Large intestine (tissue), 3 donors: Measurements from ENCODE around the gene MRPS5. TPM values are rescaled to one million over a fixed set of nuclear protein-coding genes. Genes with fewer than 3 reads are reported as not detected.
"Not testable (repeated sequence)": the region's sequence is repeated elsewhere in the genome, so short reads cannot be mapped to it uniquely, and the experiment has no call there.

ENCODE experiments used
- DNase-seq, 2 donors: peaks; one replicate each; pipeline versions ENCODE4 v3.0.0 to v3.0.0-alpha.2; 2013
- H3K27ac ChIP-seq: one replicate; pipeline ENCODE4 v1.5.1; 2013; ENCODE audit warnings: low read length
- H3K27me3 ChIP-seq: 2 replicates; pipeline ENCODE4 v1.6.1; 2013; ENCODE audit warnings: low read length; ENCODE audit not compliant: control insufficient read depth, insufficient read depth
- H3K36me3 ChIP-seq: 2 replicates; pipeline ENCODE4 v1.6.1; 2013; ENCODE audit warnings: low read length; ENCODE audit not compliant: control insufficient read depth, insufficient read depth
- H3K4me1 ChIP-seq: one replicate; pipeline ENCODE4 v1.6.1; 2013; ENCODE audit warnings: low read length; ENCODE audit not compliant: control insufficient read depth, insufficient read depth
- H3K4me3 ChIP-seq: one replicate; pipeline ENCODE4 v1.5.1; 2013; ENCODE audit warnings: low read length
- H3K9me3 ChIP-seq: one replicate; pipeline ENCODE4 v1.6.1; 2013; ENCODE audit warnings: mild to moderate bottlenecking, low read depth, low read length, moderate library complexity; ENCODE audit not compliant: control insufficient read depth
- WGBS: methylation state at CpG from one replicate; pipeline ENCODE4 v1.1.5; 2013; ENCODE audit warnings: low lambda C conversion rate; ENCODE audit not compliant: insufficient coverage; 5-methylcytosine and 5-hydroxymethylcytosine counted together
- polyA plus RNA-seq: library from polyadenylated mRNA; unstranded; fragments of 120-200 nt; gene quantifications from one replicate; pipeline ENCODE4 v1.2.1, GENCODE V29; 2013

MRPS5 gene
- polyA plus RNA-seq, 1 donor: 55.8 TPM

GRCh38 chr2:95099910-95100309 is 21.7 kb downstream of the MRPS5 start:
- Histone ChIP-seq H3K27me3 (no peaks in the 10 kb centered on the region), H3K4me3 (no peak overlapping the region), H3K4me1 (no peaks in the 10 kb centered on the region), H3K27ac (no peak overlapping the region), H3K36me3 (peaks cover 39% of the 10 kb centered on the region), H3K9me3 (no peaks in the 10 kb centered on the region)
- WGBS: 67% methylated on average over 1 of the region's 2 CpGs
- DNase-seq: no peak

- peaks cover 32% of the 10 kb centered on the region for H3K36me3 ChIP-seq
- H3K4me1 ChIP-seq, DNase-seq, H3K4me3 ChIP-seq, H3K27me3 ChIP-seq, H3K9me3 ChIP-seq, H3K27ac ChIP-seq: not testable (repeated sequence)
- no CpG with 5 or more reads among the region's 5 CpGs for WGBS
These were observed 23.3 kb downstream of the MRPS5 start for GRCh38 chr2:95098273-95098672.

GRCh38 chr2:95091885-95092555 is 29.6 kb downstream of the MRPS5 start:
- no peak for DNase-seq
- WGBS: 100% methylated on average over 1 of the region's 6 CpGs
- Histone ChIP-seq H3K9me3 (peaks cover 3% of the 10 kb centered on the region), H3K4me3 (no peak overlapping the region), H3K27ac (no peak overlapping the region), H3K36me3 (peaks cover 52% of the 10 kb centered on the region), H3K27me3 (no peaks in the 10 kb centered on the region), H3K4me1 (no peaks in the 10 kb centered on the region)

- Histone ChIP-seq H3K4me1 (no peaks in the 10 kb centered on the region), H3K27ac (no peak overlapping the region), H3K36me3 (peaks cover 54% of the 10 kb centered on the region), H3K4me3 (no peak overlapping the region), H3K9me3 (no peaks in the 10 kb centered on the region), H3K27me3 (no peaks in the 10 kb centered on the region)
- DNase-seq: no peak
- no CpG with 5 or more reads among the region's 5 CpGs for WGBS
These were observed 34.2 kb downstream of the MRPS5 start for GRCh38 chr2:95087379-95087778.

GRCh38 chr2:95086017-95086416 is 35.6 kb downstream of the MRPS5 start:
- Histone ChIP-seq H3K27me3 (no peaks in the 10 kb centered on the region), H3K4me3 (no peak overlapping the region), H3K36me3 (peaks cover 41% of the 10 kb centered on the region), H3K4me1 (no peaks in the 10 kb centered on the region), H3K9me3 (no peaks in the 10 kb centered on the region), H3K27ac (no peak overlapping the region)
- WGBS: no CpG with 5 or more reads among the region's 1 CpG
- DNase-seq: no peak

- no peaks in the 10 kb centered on the region for H3K4me1 ChIP-seq
- H3K9me3 ChIP-seq: no peaks in the 10 kb centered on the region
- peaks cover 15% of the 10 kb centered on the region for H3K27me3 ChIP-seq
- no peak for DNase-seq
- H3K36me3 ChIP-seq: peaks cover 16% of the 10 kb centered on the region
- 100% methylated on average over 2 of the region's 2 CpGs for WGBS
- H3K27ac ChIP-seq: no peak overlapping the region
- no peak overlapping the region for H3K4me3 ChIP-seq
These were observed 39.1 kb downstream of the MRPS5 start for GRCh38 chr2:95082477-95082876.

GRCh38 chr2:95079199-95079683 is 42.4 kb downstream of the MRPS5 start:
- Histone ChIP-seq H3K9me3 (no peaks in the 10 kb centered on the region), H3K4me3 (no peak overlapping the region), H3K4me1 (peaks cover 4% of the 10 kb centered on the region), H3K27me3 (peaks cover 44% of the 10 kb centered on the region), H3K36me3 (no peaks in the 10 kb centered on the region), H3K27ac (no peak overlapping the region)
- DNase-seq: no peak
- no CpG with 5 or more reads among the region's 7 CpGs for WGBS

- peaks cover 50% of the 10 kb centered on the region for H3K27me3 ChIP-seq
- H3K36me3 ChIP-seq: no peaks in the 10 kb centered on the region
- WGBS: 50% methylated on average over 1 of the region's 10 CpGs
- no peaks in the 10 kb centered on the region for H3K9me3 ChIP-seq
- H3K4me3 ChIP-seq: no peak overlapping the region
- no peak overlapping the region for H3K27ac ChIP-seq
- H3K4me1 ChIP-seq: peaks cover 4% of the 10 kb centered on the region
- no peak for DNase-seq
These were observed 43.6 kb downstream of the MRPS5 start for GRCh38 chr2:95077861-95078603.

- H3K27ac ChIP-seq: no peak overlapping the region
- peaks cover 50% of the 10 kb centered on the region for H3K27me3 ChIP-seq
- peaks cover 4% of the 10 kb centered on the region for H3K4me1 ChIP-seq
- H3K4me3 ChIP-seq: no peak overlapping the region
- no peak for DNase-seq
- WGBS: no CpG with 5 or more reads among the region's 3 CpGs
- no peaks in the 10 kb centered on the region for H3K9me3 ChIP-seq
- no peaks in the 10 kb centered on the region for H3K36me3 ChIP-seq
These were observed 44.1 kb downstream of the MRPS5 start for GRCh38 chr2:95077530-95077825.

- H3K4me3 ChIP-seq: peak overlapping the region; percentile 46
- WGBS: no CpG with 5 or more reads among the region's 44 CpGs
- peaks cover 53% of the 10 kb centered on the region for H3K27me3 ChIP-seq
These were observed 44.7 kb downstream of the MRPS5 start for GRCh38 chr2:95076705-95077529.

More at GRCh38 chr2:95076705-95077529, 44.7 kb downstream of the MRPS5 start:
- Histone ChIP-seq H3K4me1 (peaks cover 4% of the 10 kb centered on the region), H3K9me3 (no peaks in the 10 kb centered on the region), H3K36me3 (no peaks in the 10 kb centered on the region), H3K27ac (no peak overlapping the region)
- DNase-seq: peak; percentile 52 to 74
